ENCODE results near the gene EML1.

EML1 gene

GRCh38 chr14:99936056-99936455, 142.8 kb downstream of the EML1 start:
- no peak overlapping the region for H3K4me3 ChIP-seq (ENCODE audit: low read depth, low read length)
- no peak for TF ChIP-seq CTCF (conservative IDR thresholded peaks at IDR 0.05; ENCODE audit: low read depth, low read length)
- no peak for DNase-seq (ENCODE audit: low read depth)

DNA sequence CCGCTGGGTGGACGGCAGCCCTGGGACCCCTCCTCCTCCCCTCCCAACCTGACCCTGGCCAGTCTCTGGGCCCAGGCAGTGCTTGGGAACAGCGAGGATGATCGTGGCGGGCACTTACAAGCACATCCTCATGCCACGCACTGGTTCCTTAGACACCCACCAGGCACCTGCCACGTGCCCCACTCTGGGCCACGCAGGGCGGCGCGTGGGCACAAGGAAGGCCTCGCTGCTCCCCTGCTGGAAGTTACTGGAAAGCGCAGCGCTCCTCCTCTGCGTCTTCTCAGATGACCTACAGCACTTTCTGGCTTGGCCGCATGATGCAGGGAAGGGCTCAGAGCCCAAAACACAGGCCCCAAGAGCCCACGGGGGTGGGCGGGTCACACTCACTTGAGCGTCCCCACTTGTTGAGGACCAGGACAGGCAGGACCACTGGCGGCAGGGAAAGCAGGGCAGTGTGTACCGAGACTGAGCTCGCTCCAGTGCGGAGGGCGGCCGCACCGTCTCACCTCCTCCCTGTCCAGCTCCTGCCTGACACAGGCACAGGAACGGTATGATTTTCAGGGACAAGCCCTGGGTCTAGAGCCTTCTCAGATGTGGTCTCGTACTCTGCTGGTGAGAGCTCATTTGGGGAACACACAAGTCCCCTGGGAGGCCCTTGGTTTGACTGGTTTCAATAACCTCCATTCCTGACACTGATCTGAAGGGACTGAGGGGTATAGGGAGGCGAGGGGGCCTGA, 143.7 kb downstream of the EML1 start:
- no peak overlapping the region for H3K4me3 ChIP-seq (ENCODE audit: low read depth, low read length)
- TF ChIP-seq CTCF (conservative IDR thresholded peaks at IDR 0.05; ENCODE audit: low read depth, low read length) = no peak
- DNase-seq (ENCODE audit: low read depth) = no peak

- DNase-seq (ENCODE audit: low read depth) = no peak
- no peak overlapping the region for H3K4me3 ChIP-seq (ENCODE audit: low read depth, low read length)
- TF ChIP-seq CTCF (conservative IDR thresholded peaks at IDR 0.05; ENCODE audit: low read depth, low read length) = no peak
These were observed 144.4 kb downstream of the EML1 start for GRCh38 chr14:99937475-99938244.

- TF ChIP-seq CTCF (conservative IDR thresholded peaks at IDR 0.05; ENCODE audit: low read depth, low read length) = no peak
- H3K4me3 ChIP-seq (ENCODE audit: low read depth, low read length) = no peak overlapping the region
These were observed 145.2 kb downstream of the EML1 start for GRCh38 chr14:99938376-99938775.

GRCh38 chr14:99938896-99939295, 145.7 kb downstream of the EML1 start:
- DNase-seq (ENCODE audit: low read depth) = no peak
- no peak overlapping the region for H3K4me3 ChIP-seq (ENCODE audit: low read depth, low read length)
- no peak for TF ChIP-seq CTCF (conservative IDR thresholded peaks at IDR 0.05; ENCODE audit: low read depth, low read length)

More at GRCh38 chr14:99938376-99938775, 145.2 kb downstream of the EML1 start:
- no peak for DNase-seq (ENCODE audit: low read depth)

DNA sequence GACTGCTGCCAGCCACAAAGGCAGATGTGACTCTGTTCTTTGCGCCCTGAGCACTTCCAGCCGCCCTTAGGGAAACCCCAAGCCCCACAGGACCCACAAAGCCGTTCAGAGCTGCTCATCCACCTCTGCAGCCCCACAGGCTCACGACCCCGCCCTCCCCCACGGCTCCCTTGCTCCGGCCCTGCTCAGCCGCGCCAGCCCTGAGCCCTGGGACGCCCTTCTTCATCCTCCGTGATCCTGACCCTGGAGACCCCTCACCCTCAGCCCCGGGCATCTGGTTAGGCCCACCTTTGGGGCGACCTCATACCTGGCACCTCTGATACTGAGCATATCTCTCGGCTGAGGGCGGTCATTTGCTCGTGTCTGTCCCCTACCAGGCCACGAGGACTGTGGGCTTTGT, 146.2 kb downstream of the EML1 start:
- DNase-seq (ENCODE audit: low read depth) = no peak
- TF ChIP-seq CTCF (conservative IDR thresholded peaks at IDR 0.05; ENCODE audit: low read depth, low read length) = no peak
- no peak overlapping the region for H3K4me3 ChIP-seq (ENCODE audit: low read depth, low read length)

Measured in choroid plexus epithelial cell (primary cell).